GM21528 (cell line): Measurements from ENCODE around the gene SPIC.

Experiments
- ATAC-seq: cut with Tn5 transposase; IDR thresholded peaks from one replicate; pipeline ENCODE4 v1.9.1; 2021; ENCODE audit warnings: mild to moderate bottlenecking, moderate library complexity; ENCODE audit not compliant: unreplicated experiment, low FRiP score

Gene SPIC

DNA sequence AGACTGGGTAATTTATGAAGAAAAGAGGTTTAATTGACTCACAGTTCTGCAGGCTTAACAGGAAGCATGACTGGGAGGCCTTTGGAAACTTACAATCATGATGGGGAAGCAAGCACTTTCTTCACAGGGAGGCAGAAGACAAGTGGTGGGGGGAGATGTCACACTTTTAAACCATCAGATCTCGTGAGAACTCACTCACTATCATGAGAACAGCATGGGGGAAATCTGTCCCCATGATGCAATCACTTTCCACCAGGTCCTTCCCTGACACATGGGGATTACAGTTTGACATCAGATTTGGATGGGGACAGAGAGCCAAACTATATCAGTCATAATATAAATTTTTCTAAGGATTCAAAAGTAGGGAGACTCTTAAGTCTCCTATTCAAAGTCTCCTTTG lies 46.0 kb downstream of the SPIC start:
- no peak for ATAC-seq

GRCh38 chr12:101527682-101528081 lies 52.5 kb downstream of the SPIC start:
- ATAC-seq: no peak

DNA sequence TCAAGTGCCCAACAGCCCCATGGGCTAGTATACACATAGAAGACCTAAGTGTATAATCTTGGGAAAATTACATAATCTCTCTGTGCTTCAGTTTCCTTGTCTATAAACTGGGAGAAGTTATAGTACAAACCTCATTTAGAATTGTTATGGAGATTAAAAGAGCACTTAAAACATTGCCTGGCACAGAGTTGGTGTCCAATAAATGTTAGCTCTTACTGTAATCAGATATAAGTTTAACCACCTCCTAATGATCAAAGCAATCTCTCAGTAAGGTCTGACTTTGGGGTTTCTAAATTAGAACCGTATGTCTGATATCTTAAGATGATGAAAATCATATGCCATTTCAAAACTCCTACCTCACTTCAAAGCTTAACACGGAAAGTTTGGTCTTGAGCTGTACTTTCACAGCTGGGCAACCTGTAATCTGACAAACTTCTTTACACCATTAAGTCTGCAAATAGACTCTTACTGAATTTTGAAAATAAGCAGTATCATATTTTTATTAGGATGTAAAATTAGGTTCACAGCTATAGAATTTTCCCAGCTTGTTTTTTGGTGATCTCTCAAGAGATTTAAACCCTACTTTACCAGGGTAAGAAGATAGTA lies 61.0 kb downstream of the SPIC start:
- ATAC-seq: no peak
